ENCODE results near the gene CACNB2. TPM values are rescaled to one million over a fixed set of nuclear protein-coding genes. Genes with fewer than 3 reads are reported as not detected.

Gene CACNB2
- total and polyA plus RNA-seq, 2 of the 13 experiments (the other 11 are each of a cell fraction or from before 2014, with no cell fraction given) = not detected

DNA sequence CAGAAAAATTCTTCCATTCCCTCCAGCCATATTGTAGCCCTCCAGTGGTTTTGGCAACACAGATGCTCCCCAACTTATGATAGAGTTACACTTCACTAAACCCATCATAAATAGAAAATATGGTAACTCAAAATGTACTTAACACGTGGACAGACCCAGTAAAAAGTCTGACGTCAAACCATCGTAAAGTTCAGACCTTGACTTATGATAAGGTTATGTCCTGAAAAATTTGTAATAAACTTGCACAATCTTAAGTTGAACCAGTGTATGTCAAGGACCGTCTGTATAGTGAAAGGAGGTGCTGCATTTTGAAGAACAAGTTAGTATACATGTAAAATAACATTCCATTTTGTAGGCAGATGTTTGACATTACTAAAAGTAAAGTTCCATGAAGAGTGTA is 368.4 kb downstream of the CACNB2 start:
- Histone ChIP-seq H3K4me1 (ENCODE audit: insufficient read depth, low read length) (no peaks in the 10 kb centered on the region), H3K4me3 (replicated peaks in 1 of 3; ENCODE audit: insufficient read depth in 1 of 3, low read depth in 2 of 3, low read length in 3 of 3) (no peak overlapping the region), H3K36me3 (replicated peaks in 1 of 2; ENCODE audit: control insufficient read depth in 1 of 2, insufficient read depth in 2 of 2, low read length in 2 of 2) (no peaks in the 10 kb centered on the region), H2AFZ (ENCODE audit: low read length) (no peak overlapping the region), H3K79me2 (ENCODE audit: insufficient read depth, low read length) (no peaks in the 10 kb centered on the region), H3K9me3 (ENCODE audit: low read length) (no peaks in the 10 kb centered on the region), H3K27ac (ENCODE audit: extremely low read length, insufficient read depth, low read length) (no peak overlapping the region), H3K9ac (ENCODE audit: insufficient read depth, low read depth, low read length) (no peak overlapping the region), H4K20me1 (ENCODE audit: insufficient read depth, low read length) (no peaks in the 10 kb centered on the region), H3K27me3 (ENCODE audit: control insufficient read depth in 1 of 2, insufficient read depth in 2 of 2, low read length in 2 of 2) (no peaks in the 10 kb centered on the region), H3K4me2 (ENCODE audit: low read depth, low read length) (no peak overlapping the region)
- no peak for TF ChIP-seq ZSCAN29 (CRISPR knock-in tag; conservative IDR thresholded peaks at IDR 0.05)
- no peak for TF ChIP-seq SATB2 (CRISPR knock-in tag; IDR thresholded peaks at IDR 0.05)
- TF ChIP-seq, protein P1, sequence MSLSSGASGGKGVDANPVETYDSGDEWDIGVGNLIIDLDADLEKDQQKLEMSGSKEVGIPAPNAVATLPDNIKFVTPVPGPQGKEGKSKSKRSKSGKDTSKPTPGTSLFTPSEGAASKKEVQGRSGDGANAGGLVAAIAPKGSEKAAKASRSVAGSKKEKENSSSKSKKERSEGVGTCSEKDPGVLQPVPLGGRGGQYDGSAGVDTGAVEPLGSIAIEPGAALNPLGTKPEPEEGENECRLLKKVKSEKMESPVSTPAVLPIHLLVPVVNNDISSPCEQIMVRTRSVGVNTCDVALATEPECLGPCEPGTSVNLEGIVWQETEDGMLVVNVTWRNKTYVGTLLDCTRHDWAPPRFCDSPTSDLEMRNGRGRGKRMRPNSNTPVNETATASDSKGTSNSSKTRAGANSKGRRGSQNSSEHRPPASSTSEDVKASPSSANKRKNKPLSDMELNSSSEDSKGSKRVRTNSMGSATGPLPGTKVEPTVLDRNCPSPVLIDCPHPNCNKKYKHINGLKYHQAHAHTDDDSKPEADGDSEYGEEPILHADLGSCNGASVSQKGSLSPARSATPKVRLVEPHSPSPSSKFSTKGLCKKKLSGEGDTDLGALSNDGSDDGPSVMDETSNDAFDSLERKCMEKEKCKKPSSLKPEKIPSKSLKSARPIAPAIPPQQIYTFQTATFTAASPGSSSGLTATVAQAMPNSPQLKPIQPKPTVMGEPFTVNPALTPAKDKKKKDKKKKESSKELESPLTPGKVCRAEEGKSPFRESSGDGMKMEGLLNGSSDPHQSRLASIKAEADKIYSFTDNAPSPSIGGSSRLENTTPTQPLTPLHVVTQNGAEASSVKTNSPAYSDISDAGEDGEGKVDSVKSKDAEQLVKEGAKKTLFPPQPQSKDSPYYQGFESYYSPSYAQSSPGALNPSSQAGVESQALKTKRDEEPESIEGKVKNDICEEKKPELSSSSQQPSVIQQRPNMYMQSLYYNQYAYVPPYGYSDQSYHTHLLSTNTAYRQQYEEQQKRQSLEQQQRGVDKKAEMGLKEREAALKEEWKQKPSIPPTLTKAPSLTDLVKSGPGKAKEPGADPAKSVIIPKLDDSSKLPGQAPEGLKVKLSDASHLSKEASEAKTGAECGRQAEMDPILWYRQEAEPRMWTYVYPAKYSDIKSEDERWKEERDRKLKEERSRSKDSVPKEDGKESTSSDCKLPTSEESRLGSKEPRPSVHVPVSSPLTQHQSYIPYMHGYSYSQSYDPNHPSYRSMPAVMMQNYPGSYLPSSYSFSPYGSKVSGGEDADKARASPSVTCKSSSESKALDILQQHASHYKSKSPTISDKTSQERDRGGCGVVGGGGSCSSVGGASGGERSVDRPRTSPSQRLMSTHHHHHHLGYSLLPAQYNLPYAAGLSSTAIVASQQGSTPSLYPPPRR (CRISPR knock-in tag; IDR thresholded peaks at IDR 0.05; ENCODE audit: borderline replicate concordance) = no peak
- no peak for TF ChIP-seq NCOA1 (CRISPR knock-in tag; IDR thresholded peaks at IDR 0.05)
- TF ChIP-seq ZNF329 (CRISPR knock-in tag; IDR thresholded peaks at IDR 0.05; ENCODE audit: low read depth) = no peak
- TF ChIP-seq ZNF12 (CRISPR knock-in tag; IDR thresholded peaks at IDR 0.05) = no peak
- TF ChIP-seq ZNF556 (CRISPR knock-in tag; IDR thresholded peaks at IDR 0.05; ENCODE audit: borderline replicate concordance) = no peak
- TF ChIP-seq ZNF367 (CRISPR knock-in tag; IDR thresholded peaks at IDR 0.05; ENCODE audit: borderline replicate concordance) = no peak
- no peak for TF ChIP-seq CHD4 (IDR thresholded peaks at IDR 0.05; ENCODE audit: borderline replicate concordance, low read length)
- no peak for TF ChIP-seq NFRKB (IDR thresholded peaks at IDR 0.05)
- no peak for DNase-seq (ENCODE audit: low spot score)
- WGBS (ENCODE audit: low lambda C conversion rate) = 51% methylated on average over 4 of the region's 4 CpGs
- in situ Hi-C loops (cut with HindIII; ENCODE audit: extremely low pct_ligation_motif_present, low pct_unique_long_range_greater_than_20kb) (no loop called here), intact Hi-C loops (cut with micrococcal nuclease; ENCODE audit: unreplicated experiment) (no loop called here)
- ATAC-seq = no peak
- ChIA-PET POLR2A (no interaction called here), CTCF (ENCODE audit: low intra/inter-chr PET ratio, low total read pairs) (no interaction called here)
- FAIRE-seq = no peak
- no TSS peak for BruUV-seq (replicated peaks)
